ENCODE results near the gene THSD4.

DNA sequence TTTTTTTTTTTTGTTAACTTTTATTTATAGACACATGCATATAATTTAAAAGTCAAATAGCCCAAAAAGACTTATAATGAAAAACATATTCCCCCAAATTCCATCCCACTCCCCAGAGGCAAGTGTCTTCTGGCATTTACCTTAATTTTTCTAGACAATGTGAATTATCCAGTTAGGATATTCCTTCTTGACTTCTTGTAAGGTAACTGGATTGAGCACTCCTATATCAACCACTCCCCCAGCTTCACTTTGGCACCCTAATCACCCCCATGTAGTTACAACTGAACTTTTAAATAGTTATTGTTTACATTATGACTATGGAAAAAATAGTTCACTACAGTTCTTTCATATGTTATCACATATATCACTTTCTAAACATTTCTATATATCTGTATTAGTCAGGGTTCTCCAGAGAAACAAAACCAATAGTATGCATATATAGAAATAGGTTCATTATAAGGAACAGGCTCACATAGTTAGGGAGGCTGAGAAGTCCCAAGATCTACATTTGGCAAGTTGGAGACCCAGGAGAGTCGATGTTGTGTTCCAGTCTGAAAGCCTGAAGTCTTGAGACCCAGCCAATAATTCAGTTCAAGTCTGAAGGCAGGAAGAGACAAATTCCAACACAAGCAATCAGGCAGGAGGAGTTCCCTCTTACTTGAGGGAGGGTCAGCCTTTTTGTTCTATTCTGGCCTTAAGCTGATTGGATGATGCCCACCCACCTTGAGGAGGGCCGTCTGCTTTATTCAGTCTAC lies 175.8 kb downstream of the THSD4 start:
- TF ChIP-seq, protein P1, sequence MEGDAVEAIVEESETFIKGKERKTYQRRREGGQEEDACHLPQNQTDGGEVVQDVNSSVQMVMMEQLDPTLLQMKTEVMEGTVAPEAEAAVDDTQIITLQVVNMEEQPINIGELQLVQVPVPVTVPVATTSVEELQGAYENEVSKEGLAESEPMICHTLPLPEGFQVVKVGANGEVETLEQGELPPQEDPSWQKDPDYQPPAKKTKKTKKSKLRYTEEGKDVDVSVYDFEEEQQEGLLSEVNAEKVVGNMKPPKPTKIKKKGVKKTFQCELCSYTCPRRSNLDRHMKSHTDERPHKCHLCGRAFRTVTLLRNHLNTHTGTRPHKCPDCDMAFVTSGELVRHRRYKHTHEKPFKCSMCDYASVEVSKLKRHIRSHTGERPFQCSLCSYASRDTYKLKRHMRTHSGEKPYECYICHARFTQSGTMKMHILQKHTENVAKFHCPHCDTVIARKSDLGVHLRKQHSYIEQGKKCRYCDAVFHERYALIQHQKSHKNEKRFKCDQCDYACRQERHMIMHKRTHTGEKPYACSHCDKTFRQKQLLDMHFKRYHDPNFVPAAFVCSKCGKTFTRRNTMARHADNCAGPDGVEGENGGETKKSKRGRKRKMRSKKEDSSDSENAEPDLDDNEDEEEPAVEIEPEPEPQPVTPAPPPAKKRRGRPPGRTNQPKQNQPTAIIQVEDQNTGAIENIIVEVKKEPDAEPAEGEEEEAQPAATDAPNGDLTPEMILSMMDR (IDR thresholded peaks at IDR 0.05; ENCODE audit: poor library complexity, severe bottlenecking), result no peak
- no peak for TF ChIP-seq MXI1 (conservative IDR thresholded peaks at IDR 0.05; ENCODE audit: poor library complexity, severe bottlenecking)
- TF ChIP-seq, protein P2, sequence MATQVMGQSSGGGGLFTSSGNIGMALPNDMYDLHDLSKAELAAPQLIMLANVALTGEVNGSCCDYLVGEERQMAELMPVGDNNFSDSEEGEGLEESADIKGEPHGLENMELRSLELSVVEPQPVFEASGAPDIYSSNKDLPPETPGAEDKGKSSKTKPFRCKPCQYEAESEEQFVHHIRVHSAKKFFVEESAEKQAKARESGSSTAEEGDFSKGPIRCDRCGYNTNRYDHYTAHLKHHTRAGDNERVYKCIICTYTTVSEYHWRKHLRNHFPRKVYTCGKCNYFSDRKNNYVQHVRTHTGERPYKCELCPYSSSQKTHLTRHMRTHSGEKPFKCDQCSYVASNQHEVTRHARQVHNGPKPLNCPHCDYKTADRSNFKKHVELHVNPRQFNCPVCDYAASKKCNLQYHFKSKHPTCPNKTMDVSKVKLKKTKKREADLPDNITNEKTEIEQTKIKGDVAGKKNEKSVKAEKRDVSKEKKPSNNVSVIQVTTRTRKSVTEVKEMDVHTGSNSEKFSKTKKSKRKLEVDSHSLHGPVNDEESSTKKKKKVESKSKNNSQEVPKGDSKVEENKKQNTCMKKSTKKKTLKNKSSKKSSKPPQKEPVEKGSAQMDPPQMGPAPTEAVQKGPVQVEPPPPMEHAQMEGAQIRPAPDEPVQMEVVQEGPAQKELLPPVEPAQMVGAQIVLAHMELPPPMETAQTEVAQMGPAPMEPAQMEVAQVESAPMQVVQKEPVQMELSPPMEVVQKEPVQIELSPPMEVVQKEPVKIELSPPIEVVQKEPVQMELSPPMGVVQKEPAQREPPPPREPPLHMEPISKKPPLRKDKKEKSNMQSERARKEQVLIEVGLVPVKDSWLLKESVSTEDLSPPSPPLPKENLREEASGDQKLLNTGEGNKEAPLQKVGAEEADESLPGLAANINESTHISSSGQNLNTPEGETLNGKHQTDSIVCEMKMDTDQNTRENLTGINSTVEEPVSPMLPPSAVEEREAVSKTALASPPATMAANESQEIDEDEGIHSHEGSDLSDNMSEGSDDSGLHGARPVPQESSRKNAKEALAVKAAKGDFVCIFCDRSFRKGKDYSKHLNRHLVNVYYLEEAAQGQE (IDR thresholded peaks at IDR 0.05; ENCODE audit: borderline replicate concordance), result no peak
- TF ChIP-seq POLR2AphosphoS5 (IDR thresholded peaks at IDR 0.05), result no peak
- no peak for TF ChIP-seq TAF1 (IDR thresholded peaks at IDR 0.05; ENCODE audit: low read depth)
- TF ChIP-seq EZH2 (IDR thresholded peaks at IDR 0.05; ENCODE audit: borderline replicate concordance, insufficient read depth, low read length, poor library complexity, severe bottlenecking), result no peak
- TF ChIP-seq EP300 (conservative IDR thresholded peaks at IDR 0.05; ENCODE audit: poor library complexity, severe bottlenecking), result no peak
- TF ChIP-seq RAD21 (conservative IDR thresholded peaks at IDR 0.05), result no peak

Data from neural cell (in vitro differentiated cells).